Panc1 (cell line): ENCODE data around the gene IL22RA1. TPM values are rescaled to one million over a fixed set of nuclear protein-coding genes. Genes with fewer than 3 reads are reported as not detected.

Experiments used
- ATAC-seq: fragments of 200-7000 bp; cut with Tn5 transposase; 2 replicates; pipeline ENCODE4 v1.9.1; 2020; ENCODE audit warnings: mild to moderate bottlenecking, moderate library complexity
- BruUV-seq: library from RNA; stranded (reverse); fragments of 400-500 nt; replicated peaks from 2 replicates; lab custom pipeline; 2021; lab: Mats Ljungman, UMichigan
- CTCF ChIA-PET: fragments of 300-600 bp; sonication (Branson Sonifier 250); formaldehyde crosslinking; loops from one replicate; lab custom pipeline; 2022; ENCODE audit warnings: antibody characterized with exemption; lab: Charles Lee
- POLR2A ChIA-PET: fragments of 300-600 bp; sonication (Branson Sonifier 250); formaldehyde crosslinking; loops from one replicate; lab custom pipeline; 2022; ENCODE audit warnings: antibody characterized with exemption; lab: Charles Lee
- DNase-seq: peaks from one replicate; pipeline ENCODE4 v3.0.0-alpha.2; 2010; ENCODE audit warnings: low read depth, low spot score
- H3K27ac ChIP-seq: 2 replicates; pipeline ENCODE4 v1.5.1; 2011; ENCODE audit warnings: mild to moderate bottlenecking, low read length, inconsistent platforms
- H3K27me3 ChIP-seq: fragments of 200-500 bp; sonication (Bioruptor generic); 2 replicates; pipeline ENCODE4 v1.6.0; 2014; ENCODE audit warnings: low read length, inconsistent platforms; ENCODE audit not compliant: control insufficient read depth, insufficient read depth
- H3K36me3 ChIP-seq: fragments of 200-500 bp; sonication (Bioruptor generic); 2 replicates; pipeline ENCODE4 v1.5.1; 2014; ENCODE audit warnings: inconsistent platforms, mild to moderate bottlenecking, low read length, moderate library complexity; ENCODE audit not compliant: control insufficient read depth, insufficient read depth
- H3K4me1 ChIP-seq: 2 replicates; pipeline ENCODE4 v1.5.1; 2011; ENCODE audit warnings: inconsistent platforms, mild to moderate bottlenecking, low read length, moderate library complexity; ENCODE audit not compliant: control insufficient read depth, insufficient read depth
- H3K4me3 ChIP-seq, 2 experiments: 2 replicates each; pipeline ENCODE4 v1.5.1; 2011 to 2012; ENCODE audit warnings: low read depth in 2 of 2, low read length in 2 of 2, mild to moderate bottlenecking in 2 of 2, inconsistent platforms in 1 of 2, moderate library complexity in 1 of 2
- H3K9me3 ChIP-seq: fragments of 200-500 bp; sonication (Bioruptor generic); 2 replicates; pipeline ENCODE4 v1.5.1; 2014; ENCODE audit warnings: low read depth, mild to moderate bottlenecking, inconsistent platforms, low read length, moderate library complexity; ENCODE audit not compliant: control insufficient read depth, insufficient read depth
- POLR2AphosphoS5 ChIP-seq: IDR thresholded peaks from 2 replicates; pipeline ENCODE4 v1.6.1; 2012; ENCODE audit warnings: mild to moderate bottlenecking, low read depth, low read length, moderate library complexity
- REST ChIP-seq, 2 experiments: IDR thresholded peaks; 2 replicates each; pipeline ENCODE4 v1.6.1; 2011 to 2012; ENCODE audit warnings: low read depth in 2 of 2, control low read depth in 1 of 2, low read length in 1 of 2, mild to moderate bottlenecking in 1 of 2, moderate library complexity in 1 of 2; ENCODE audit not compliant: insufficient read depth in 1 of 2
- SIN3A ChIP-seq: IDR thresholded peaks from 2 replicates; pipeline ENCODE4 v1.6.1; 2012; ENCODE audit warnings: low read depth, mild to moderate bottlenecking, low read length, moderate library complexity, borderline replicate concordance; ENCODE audit not compliant: insufficient read depth
- TCF7L2 ChIP-seq: IDR thresholded peaks from 2 replicates; pipeline ENCODE4 v1.6.1; 2011; ENCODE audit warnings: mild to moderate bottlenecking, low read depth, low read length, inconsistent platforms
- in situ Hi-C: cut with HindIII; loops from 2 replicates; pipeline ENCODE4 v1.10.0; 2016; ENCODE audit warnings: low sequenced_read_pairs, low pct_unique_long_range_greater_than_20kb
- intact Hi-C: fragments of 100-400 bp; cut with micrococcal nuclease; formaldehyde crosslinking; loops from one replicate; pipeline ENCODE4 v1.10.0; 2022; ENCODE audit not compliant: unreplicated experiment
- total RNA-seq: library from RNA; stranded (reverse); gene quantifications from one replicate; pipeline ENCODE4 v1.2.1, GENCODE V29; 2021; ENCODE audit not compliant: unreplicated experiment
- TF ChIP-seq, protein P1 (sequence below): fragments of 450-650 bp; IDR thresholded peaks from 2 replicates; pipeline ENCODE4 v1.5.1; 2017; ENCODE audit warnings: mild to moderate bottlenecking

The IL22RA1 gene
- total RNA-seq, 1 experiment from 2014 or later: 1.1 TPM

DNA sequence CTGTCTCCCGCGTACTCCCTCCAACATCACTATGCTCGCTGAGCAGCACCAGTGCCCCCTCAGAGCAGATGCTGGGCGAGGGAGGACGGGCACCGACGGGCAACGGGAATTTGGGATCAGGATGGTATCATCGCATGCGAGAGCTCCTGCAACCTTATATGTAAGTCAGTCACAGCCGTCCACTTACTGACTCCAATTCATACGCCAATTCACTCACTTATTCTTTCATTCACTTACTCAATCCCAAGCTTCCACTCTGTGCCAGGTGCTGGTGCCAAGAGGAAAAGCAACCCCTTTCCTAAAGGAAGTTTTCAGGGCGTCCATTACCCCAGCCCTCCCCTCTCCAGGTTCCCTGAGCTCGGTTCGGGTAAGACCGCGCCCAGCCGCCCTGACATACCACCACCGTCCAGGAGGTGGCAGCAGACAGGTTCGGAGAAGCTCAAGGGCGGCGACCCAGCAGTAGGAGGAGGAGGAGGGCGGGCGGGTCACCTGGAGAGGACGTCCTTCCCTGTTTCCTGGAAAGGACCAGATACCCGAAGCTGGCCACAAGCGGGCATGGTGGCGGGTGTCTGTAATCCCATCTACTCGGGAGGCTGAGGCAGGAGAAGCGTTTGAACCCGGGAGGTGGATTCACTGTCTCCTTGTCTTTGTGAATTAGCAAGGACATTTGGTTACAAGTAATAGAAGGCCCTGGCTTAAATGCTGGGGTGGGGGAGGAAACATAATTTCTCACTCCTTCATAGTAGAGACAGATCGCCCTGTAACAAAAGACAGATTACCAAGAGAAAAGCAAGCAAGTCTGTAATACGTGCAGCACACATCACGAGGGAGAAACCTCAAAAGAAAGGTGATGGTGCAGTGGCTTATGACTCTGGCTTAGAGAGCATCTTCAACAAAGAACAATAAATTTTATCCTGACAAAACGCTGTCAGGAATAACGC lies 7.6 kb upstream of the IL22RA1 start:
- intact Hi-C loops (loop anchor here (2.0 kb wide), 1 partner anchor 240 kb away; no protein-coding TSS in a partner anchor), in situ Hi-C loops (no loop called here)
- BruUV-seq: no TSS peak
- Histone ChIP-seq H3K4me3 (peak overlapping the region; percentile 20 to 51), H3K9me3 (no peaks in the 10 kb centered on the region), H3K4me1 (peaks cover 5% of the 10 kb centered on the region; the same call in 1 of the 2 replicates), H3K36me3 (no peaks in the 10 kb centered on the region), H3K27ac (peak overlapping the region; percentile 37), H3K27me3 (no peaks in the 10 kb centered on the region)
- TF ChIP-seq TCF7L2 (no peak), POLR2AphosphoS5 (no peak)
- TF ChIP-seq, protein P1, sequence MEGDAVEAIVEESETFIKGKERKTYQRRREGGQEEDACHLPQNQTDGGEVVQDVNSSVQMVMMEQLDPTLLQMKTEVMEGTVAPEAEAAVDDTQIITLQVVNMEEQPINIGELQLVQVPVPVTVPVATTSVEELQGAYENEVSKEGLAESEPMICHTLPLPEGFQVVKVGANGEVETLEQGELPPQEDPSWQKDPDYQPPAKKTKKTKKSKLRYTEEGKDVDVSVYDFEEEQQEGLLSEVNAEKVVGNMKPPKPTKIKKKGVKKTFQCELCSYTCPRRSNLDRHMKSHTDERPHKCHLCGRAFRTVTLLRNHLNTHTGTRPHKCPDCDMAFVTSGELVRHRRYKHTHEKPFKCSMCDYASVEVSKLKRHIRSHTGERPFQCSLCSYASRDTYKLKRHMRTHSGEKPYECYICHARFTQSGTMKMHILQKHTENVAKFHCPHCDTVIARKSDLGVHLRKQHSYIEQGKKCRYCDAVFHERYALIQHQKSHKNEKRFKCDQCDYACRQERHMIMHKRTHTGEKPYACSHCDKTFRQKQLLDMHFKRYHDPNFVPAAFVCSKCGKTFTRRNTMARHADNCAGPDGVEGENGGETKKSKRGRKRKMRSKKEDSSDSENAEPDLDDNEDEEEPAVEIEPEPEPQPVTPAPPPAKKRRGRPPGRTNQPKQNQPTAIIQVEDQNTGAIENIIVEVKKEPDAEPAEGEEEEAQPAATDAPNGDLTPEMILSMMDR: peak; percentile 95
- CTCF ChIA-PET: interaction anchor here (0.5 to 2.1 kb wide), 25 partner anchors 10 to 969 kb away, joined by 3 to 47 read pairs (median 4); partner anchors contain the start of gene MYOM3
- DNase-seq (peak; percentile 84), ATAC-seq (peak; percentile 98)
- POLR2A ChIA-PET: interaction anchor here (1.0 kb wide), 1 partner anchor 131 kb away, joined by 6 read pairs; no protein-coding TSS in a partner anchor

DNA sequence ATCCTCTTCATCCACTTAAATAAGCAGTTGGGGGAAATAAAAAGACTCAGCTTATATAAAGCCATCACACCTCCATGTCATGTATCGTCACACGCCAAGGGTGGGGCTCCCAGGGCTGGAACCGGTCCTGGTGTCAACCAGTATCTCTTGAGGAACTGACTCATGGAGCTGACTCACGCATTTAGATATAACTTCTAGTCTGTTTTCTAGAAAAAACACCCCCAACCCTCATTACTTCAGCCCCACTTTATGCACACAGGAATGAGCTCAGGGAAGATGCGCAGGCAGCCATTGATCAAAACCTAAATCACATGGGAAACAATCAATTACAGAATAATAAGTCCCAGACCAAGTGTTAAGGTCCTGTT lies 6.9 kb upstream of the IL22RA1 start:
- no peaks in the 10 kb centered on the region for H3K36me3 ChIP-seq
- ATAC-seq: peak; percentile 57; the same call in 1 of the 2 replicates
- intact Hi-C loops: loop anchor here (2.0 kb wide), 1 partner anchor 241 kb away; no protein-coding TSS in a partner anchor
- ChIA-PET POLR2A (interaction anchor here (1.0 kb wide), 1 partner anchor 131 kb away, joined by 6 read pairs; no protein-coding TSS in a partner anchor), CTCF (interaction anchor here (0.5 to 2.1 kb wide), 19 partner anchors 9 to 490 kb away, joined by 3 to 47 read pairs (median 4); partner anchors contain the start of gene MYOM3)
- peaks cover 5% of the 10 kb centered on the region; the same call in 1 of the 2 replicates for H3K4me1 ChIP-seq
- H3K9me3 ChIP-seq: no peaks in the 10 kb centered on the region
- in situ Hi-C loops: no loop called here
- TF ChIP-seq POLR2AphosphoS5: no peak
- TF ChIP-seq, protein P1: no peak
- no peak for TF ChIP-seq TCF7L2
- no peak for TF ChIP-seq REST (IDR thresholded peaks at IDR 0.05; ENCODE audit: insufficient read depth in 1 of 2, low read depth in 2 of 2, low read length in 1 of 2)
- no peak for TF ChIP-seq SIN3A
- no TSS peak for BruUV-seq
- H3K27me3 ChIP-seq: no peaks in the 10 kb centered on the region
- peak overlapping the region; percentile 37 for H3K27ac ChIP-seq
- peak overlapping the region in 1 of 2 experiments; percentile 51; a peak in 3 of 4 replicates for H3K4me3 ChIP-seq
- peak; percentile 39 for DNase-seq
